Gastroesophageal sphincter (tissue), 4 donors: ENCODE data around the gene MAP7D3. TPM values are rescaled to one million over a fixed set of nuclear protein-coding genes. Genes with fewer than 3 reads are reported as not detected.

Source experiments
- ATAC-seq: fragments of 150-250 bp; one replicate; pipeline ENCODE4 v1.9.1; 2016; ENCODE audit warnings: mild to moderate bottlenecking, moderate library complexity
- H3K27ac ChIP-seq, 4 donors: fragments of 200-600 bp; sonication (generic) in 3 of 4; 1 replicate in 3 of 4; 2 replicates in 1 of 4; pipeline ENCODE4 v1.5.1; 2016 to 2019
- H3K27me3 ChIP-seq: fragments of 200-600 bp; sonication (generic); one replicate; pipeline ENCODE4 v1.5.1; 2019
- H3K36me3 ChIP-seq, 2 donors: fragments of 200-600 bp; sonication (generic); one replicate each; pipeline ENCODE4 v1.5.1; 2019; ENCODE audit warnings: control low read depth in 1 of 2
- H3K4me1 ChIP-seq, 3 donors: fragments of 200-600 bp; sonication (generic); 1 replicate in 2 of 3; 2 replicates in 1 of 3; pipeline ENCODE4 v1.5.1; 2016 to 2019; ENCODE audit warnings: control low read depth in 2 of 3
- H3K4me3 ChIP-seq, 2 donors: fragments of 200-600 bp; sonication (generic); one replicate each; pipeline ENCODE4 v1.5.1; 2019; ENCODE audit warnings: mild to moderate bottlenecking in 1 of 2, moderate library complexity in 1 of 2
- H3K9me3 ChIP-seq, 3 donors: fragments of 200-600 bp; sonication (generic); one replicate each; pipeline ENCODE4 v1.5.1; 2017 to 2019; ENCODE audit warnings: control low read depth in 2 of 3
- EP300 ChIP-seq: sonication (generic); formaldehyde crosslinking; IDR thresholded peaks from one replicate; pipeline ENCODE4 v1.6.1; 2017; ENCODE audit warnings: antibody characterized with exemption, mild to moderate bottlenecking
- POLR2A ChIP-seq, 2 donors: fragments of 450-650 bp; IDR thresholded peaks; one replicate each; pipeline ENCODE4 v1.6.1; 2017; ENCODE audit warnings: antibody characterized with exemption in 2 of 2, mild to moderate bottlenecking in 2 of 2, moderate library complexity in 1 of 2
- POLR2AphosphoS5 ChIP-seq: sonication (generic); formaldehyde crosslinking; IDR thresholded peaks from one replicate; pipeline ENCODE4 v1.6.1; 2017; ENCODE audit warnings: antibody characterized with exemption
- WGBS, 2 donors: methylation state at CpG; one replicate each; pipeline ENCODE4 v1.1.5; 2018; ENCODE audit warnings: low coverage in 1 of 2; 5-methylcytosine and 5-hydroxymethylcytosine counted together
- total RNA-seq, 4 donors: library from RNA; depleted of rRNA; stranded (reverse); fragments of >200 nt; gene quantifications; one replicate each; pipeline ENCODE4 v1.1.0, GENCODE V29; 2016
- TF ChIP-seq, protein P1 (sequence below), 4 experiments: fragments of 200-600 bp in 2 of 4; fragments of 450-650 bp in 2 of 4; sonication (generic) in 1 of 4; IDR thresholded peaks; one replicate each; pipeline ENCODE4 v1.5.1; 2017 to 2019; ENCODE audit warnings: antibody characterized with exemption in 4 of 4, mild to moderate bottlenecking in 2 of 4, moderate library complexity in 2 of 4

MAP7D3 gene
- total RNA-seq, 4 donors from 2014 or later: 17.1 to 30.5 (median 23.0) TPM

- 2 to 20% methylated on average over 6 to 8 of the region's 8 CpGs for WGBS, 2 donors
- ATAC-seq: peak; percentile 73
- Histone ChIP-seq H3K36me3 (no peaks in the 10 kb centered on the region), H3K27me3 (no peaks in the 10 kb centered on the region), H3K9me3 (no peaks in the 10 kb centered on the region), H3K27ac (peak overlapping the region; percentile 83 to 99 (median 94)), H3K4me1 (peaks cover 2 to 84% (median 11%) of the 10 kb centered on the region in 3 donors), H3K4me3 (peak overlapping the region in 1 of 2 donors; percentile 14)
- TF ChIP-seq, protein P1, sequence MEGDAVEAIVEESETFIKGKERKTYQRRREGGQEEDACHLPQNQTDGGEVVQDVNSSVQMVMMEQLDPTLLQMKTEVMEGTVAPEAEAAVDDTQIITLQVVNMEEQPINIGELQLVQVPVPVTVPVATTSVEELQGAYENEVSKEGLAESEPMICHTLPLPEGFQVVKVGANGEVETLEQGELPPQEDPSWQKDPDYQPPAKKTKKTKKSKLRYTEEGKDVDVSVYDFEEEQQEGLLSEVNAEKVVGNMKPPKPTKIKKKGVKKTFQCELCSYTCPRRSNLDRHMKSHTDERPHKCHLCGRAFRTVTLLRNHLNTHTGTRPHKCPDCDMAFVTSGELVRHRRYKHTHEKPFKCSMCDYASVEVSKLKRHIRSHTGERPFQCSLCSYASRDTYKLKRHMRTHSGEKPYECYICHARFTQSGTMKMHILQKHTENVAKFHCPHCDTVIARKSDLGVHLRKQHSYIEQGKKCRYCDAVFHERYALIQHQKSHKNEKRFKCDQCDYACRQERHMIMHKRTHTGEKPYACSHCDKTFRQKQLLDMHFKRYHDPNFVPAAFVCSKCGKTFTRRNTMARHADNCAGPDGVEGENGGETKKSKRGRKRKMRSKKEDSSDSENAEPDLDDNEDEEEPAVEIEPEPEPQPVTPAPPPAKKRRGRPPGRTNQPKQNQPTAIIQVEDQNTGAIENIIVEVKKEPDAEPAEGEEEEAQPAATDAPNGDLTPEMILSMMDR (IDR thresholded peaks at IDR 0.05): no peak
- TF ChIP-seq EP300 (no peak), POLR2A (IDR thresholded peaks at IDR 0.05) (no peak), POLR2AphosphoS5 (peak; percentile 84)
Observed at GRCh38 chrX:136185401-136186022, 65.7 kb downstream of the MAP7D3 start.

DNA sequence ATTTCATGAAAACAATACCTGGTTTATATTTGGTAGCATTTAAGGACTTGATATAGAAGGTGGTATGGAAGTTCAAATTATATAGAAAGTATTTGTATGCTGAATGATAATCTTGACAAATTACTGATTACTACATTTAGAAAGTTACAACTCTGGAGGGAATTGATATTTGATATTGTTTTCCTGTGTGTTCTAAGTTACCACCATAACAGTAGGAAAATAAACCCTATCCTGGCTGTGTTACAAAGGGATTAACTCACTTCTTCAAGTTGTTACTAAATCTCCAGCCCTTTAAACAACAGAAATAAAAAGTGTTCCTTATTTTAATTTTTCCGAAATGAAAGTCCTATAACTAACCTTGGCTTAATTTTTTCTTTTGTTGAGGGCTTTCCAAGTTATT lies 67.3 kb downstream of the MAP7D3 start:
- ATAC-seq: no peak
- TF ChIP-seq, protein P1 (IDR thresholded peaks at IDR 0.05): no peak
- no peak for TF ChIP-seq POLR2AphosphoS5
- no peak for TF ChIP-seq POLR2A (IDR thresholded peaks at IDR 0.05)
- no peak for TF ChIP-seq EP300
- 0 to 9% methylated on average over 1 of the region's 1 CpG for WGBS, 2 donors
- H3K4me1 ChIP-seq: peaks cover 2 to 84% (median 8%) of the 10 kb centered on the region in 3 donors
- peak overlapping the region; percentile 83 to 99 (median 94) for H3K27ac ChIP-seq
- no peaks in the 10 kb centered on the region for H3K27me3 ChIP-seq
- H3K36me3 ChIP-seq: no peaks in the 10 kb centered on the region
- H3K9me3 ChIP-seq: no peaks in the 10 kb centered on the region
- H3K4me3 ChIP-seq: no peak overlapping the region

- H3K27ac ChIP-seq: peak overlapping the region; percentile 83 to 99 (median 94)
- 34 to 58% methylated on average over 3 to 4 of the region's 4 CpGs for WGBS, 2 donors
Observed at GRCh38 chrX:136183172-136183571, 68.0 kb downstream of the MAP7D3 start.

DNA sequence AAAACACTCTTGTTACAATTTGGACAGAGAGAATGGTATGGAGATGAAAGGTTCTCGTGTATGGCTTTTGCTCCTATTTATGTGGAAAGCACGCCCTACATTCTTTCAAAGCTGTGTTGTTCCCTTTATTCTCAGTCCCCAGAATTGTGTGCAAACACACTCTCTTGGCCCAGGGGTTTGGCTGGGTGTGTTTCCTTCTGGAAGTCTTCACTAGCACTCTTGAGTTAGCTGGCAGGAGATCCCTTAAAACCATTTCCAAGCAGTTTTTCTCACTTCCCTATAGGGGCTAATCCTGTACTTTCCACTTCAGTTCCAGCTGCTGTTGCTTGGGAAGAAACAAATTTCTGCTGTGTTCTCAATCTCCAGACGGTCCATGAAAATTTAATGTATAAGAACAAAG lies 68.8 kb downstream of the MAP7D3 start:
- Histone ChIP-seq H3K9me3 (no peaks in the 10 kb centered on the region), H3K27me3 (no peaks in the 10 kb centered on the region), H3K4me3 (no peak overlapping the region), H3K36me3 (no peaks in the 10 kb centered on the region), H3K4me1 (peaks cover 2 to 89% (median 4%) of the 10 kb centered on the region in 3 donors), H3K27ac (peak overlapping the region; percentile 83 to 99 (median 94))
- WGBS, 2 donors: 14 to 29% methylated on average over 1 to 3 of the region's 3 CpGs
- TF ChIP-seq EP300 (no peak), POLR2A (IDR thresholded peaks at IDR 0.05) (no peak)
- ATAC-seq: peak; percentile 72

More at GRCh38 chrX:136183172-136183571, 68.0 kb downstream of the MAP7D3 start:
- Histone ChIP-seq H3K4me3 (no peak overlapping the region), H3K9me3 (no peaks in the 10 kb centered on the region), H3K4me1 (peaks cover 2 to 84% (median 4%) of the 10 kb centered on the region in 3 donors), H3K27me3 (no peaks in the 10 kb centered on the region), H3K36me3 (no peaks in the 10 kb centered on the region)
- TF ChIP-seq POLR2A (IDR thresholded peaks at IDR 0.05): no peak
- TF ChIP-seq, protein P1 (IDR thresholded peaks at IDR 0.05): no peak
- TF ChIP-seq POLR2AphosphoS5: no peak
- TF ChIP-seq EP300: no peak
- no peak for ATAC-seq

DNA sequence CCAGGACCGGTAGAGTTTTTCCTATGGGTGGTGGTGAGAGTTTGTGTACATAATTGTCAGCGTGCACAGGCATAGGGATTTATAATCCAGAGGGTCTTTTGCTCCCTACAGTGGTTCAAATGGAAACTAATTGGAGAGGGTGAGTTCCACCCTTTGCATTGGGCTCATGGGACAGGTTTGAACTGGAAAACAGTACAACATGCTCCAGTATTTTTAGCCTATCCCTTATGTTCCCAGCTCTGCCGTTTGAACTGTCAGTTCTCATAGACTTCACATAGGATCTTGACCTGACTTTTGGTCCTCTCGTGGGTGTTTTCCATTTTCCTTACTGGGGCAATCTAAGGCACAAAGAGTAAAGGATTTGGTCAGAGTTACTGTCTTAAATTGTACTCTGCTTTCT lies 72.1 kb downstream of the MAP7D3 start:
- ATAC-seq: no peak
- 13 to 79% methylated on average over 3 to 4 of the region's 4 CpGs for WGBS, 2 donors
- Histone ChIP-seq H3K4me3 (no peak overlapping the region), H3K4me1 (peaks cover 5 to 91% (median 5%) of the 10 kb centered on the region in 3 donors), H3K36me3 (no peaks in the 10 kb centered on the region), H3K27ac (peak overlapping the region; percentile 83 to 99 (median 94)), H3K9me3 (no peaks in the 10 kb centered on the region), H3K27me3 (no peaks in the 10 kb centered on the region)
- TF ChIP-seq EP300 (no peak), POLR2A (IDR thresholded peaks at IDR 0.05) (no peak), POLR2AphosphoS5 (no peak)
- TF ChIP-seq, protein P1 (IDR thresholded peaks at IDR 0.05): no peak
